ENCODE results near the gene RXRA.

RXRA gene

GRCh38 chr9:134379831-134380365, 53.6 kb downstream of the RXRA start:
- DNase-seq (ENCODE audit: low spot score) (peak; percentile 77), FAIRE-seq (peak; percentile 75)

- FAIRE-seq (no peak), DNase-seq (ENCODE audit: low spot score) (no peak)
Observed at GRCh38 chr9:134380542-134381271, 54.5 kb downstream of the RXRA start.

GRCh38 chr9:134381272-134381661, 55.0 kb downstream of the RXRA start:
- DNase-seq (ENCODE audit: low spot score) (no peak), FAIRE-seq (no peak)

GRCh38 chr9:134381671-134382516, 55.6 kb downstream of the RXRA start:
- DNase-seq (ENCODE audit: low spot score), result no peak
- no peak for FAIRE-seq

- FAIRE-seq (no peak), DNase-seq (ENCODE audit: low spot score) (no peak)
Observed at GRCh38 chr9:134382733-134383132, 56.5 kb downstream of the RXRA start.

- FAIRE-seq (no peak), DNase-seq (ENCODE audit: low spot score) (no peak)
Observed at GRCh38 chr9:134383148-134383547, 56.9 kb downstream of the RXRA start.

- no peak for FAIRE-seq
- no peak for DNase-seq (ENCODE audit: low spot score)
Observed at GRCh38 chr9:134384811-134385479, 58.7 kb downstream of the RXRA start.

GRCh38 chr9:134385915-134386314, 59.7 kb downstream of the RXRA start:
- FAIRE-seq (no peak), DNase-seq (ENCODE audit: low spot score) (no peak)

GRCh38 chr9:134386951-134387831, 60.9 kb downstream of the RXRA start:
- FAIRE-seq (no peak), DNase-seq (ENCODE audit: low spot score) (no peak)

GRCh38 chr9:134388289-134388808, 62.1 kb downstream of the RXRA start:
- FAIRE-seq (no peak), DNase-seq (ENCODE audit: low spot score) (no peak)

GRCh38 chr9:134388976-134389375, 62.7 kb downstream of the RXRA start:
- DNase-seq (ENCODE audit: low spot score), result no peak

GRCh38 chr9:134389642-134390041, 63.4 kb downstream of the RXRA start:
- no peak for DNase-seq (ENCODE audit: low spot score)
- FAIRE-seq, result no peak

More at GRCh38 chr9:134388976-134389375, 62.7 kb downstream of the RXRA start:
- FAIRE-seq, result no peak

GRCh38 chr9:134390537-134390936, 64.3 kb downstream of the RXRA start:
- DNase-seq (ENCODE audit: low spot score), result no peak
- FAIRE-seq, result no peak

GRCh38 chr9:134390947-134391318, 64.7 kb downstream of the RXRA start:
- FAIRE-seq, result no peak
- no peak for DNase-seq (ENCODE audit: low spot score)

- FAIRE-seq (no peak), DNase-seq (ENCODE audit: low spot score) (no peak)
Observed at GRCh38 chr9:134391319-134392231, 65.3 kb downstream of the RXRA start.

GRCh38 chr9:134392900-134393299, 66.6 kb downstream of the RXRA start:
- FAIRE-seq (no peak), DNase-seq (ENCODE audit: low spot score) (no peak)

- no peak for FAIRE-seq
- no peak for DNase-seq (ENCODE audit: low spot score)
Observed at GRCh38 chr9:134393582-134394280, 67.5 kb downstream of the RXRA start.

- DNase-seq (ENCODE audit: low spot score) (no peak), FAIRE-seq (no peak)
Observed at GRCh38 chr9:134395002-134395517, 68.8 kb downstream of the RXRA start.
